ENCODE data around the gene PFN3.

GRCh38 chr5:177350776-177351391 is 49.6 kb downstream of the PFN3 start:
- TF ChIP-seq CTCF (IDR thresholded peaks at IDR 0.05) (no peak), POLR2A (IDR thresholded peaks at IDR 0.05) (no peak)
